ENCODE results near the gene CTNNAL1. TPM values are rescaled to one million over a fixed set of nuclear protein-coding genes. Genes with fewer than 3 reads are reported as not detected.
"Not testable (repeated sequence)": the region's sequence is repeated elsewhere in the genome, so short reads cannot be mapped to it uniquely, and the experiment has no call there.

Gene CTNNAL1
- total RNA-seq, 2 experiments from 2014 or later, result 4.9 to 5.3 TPM

GRCh38 chr9:108921200-108921599, 92.1 kb downstream of the CTNNAL1 start:
- ChIA-PET CTCF (interaction anchor here (0.7 kb wide), 1 partner anchor 48 kb away, joined by 3 read pairs; no protein-coding TSS in a partner anchor), POLR2A (no interaction called here)
- Mint-ChIP-seq H3K36me3 (ENCODE audit: low read depth) (peaks cover 98% of the 10 kb centered on the region), H3K4me3 (no peak overlapping the region), H3K9me3 (no peaks in the 10 kb centered on the region), H3K4me1 (ENCODE audit: low read depth) (no peaks in the 10 kb centered on the region), H3K27ac (no peak overlapping the region), H3K27me3 (no peaks in the 10 kb centered on the region)
- no peak overlapping the region for H3K27ac ChIP-seq (ENCODE audit: low read depth in 1 of 2, low read length in 2 of 2)
- no peak for ATAC-seq (ENCODE audit: poor library complexity)
- H3K36me3 ChIP-seq (ENCODE audit: insufficient read depth, low read length), result peaks cover 69% of the 10 kb centered on the region
- H3K4me1 ChIP-seq (ENCODE audit: insufficient read depth, low read length), result no peaks in the 10 kb centered on the region
- H3K4me3 ChIP-seq (ENCODE audit: low read length), result no peak overlapping the region
- no peak for TF ChIP-seq CTCF (IDR thresholded peaks at IDR 0.05)
- no peaks in the 10 kb centered on the region for H3K9me3 ChIP-seq (ENCODE audit: control insufficient read depth in 1 of 2, insufficient read depth in 1 of 2, low read length in 2 of 2)
- DNase-seq, result no peak
- intact Hi-C loops (cut with DNase I, micrococcal nuclease), result no loop called here
- no peaks in the 10 kb centered on the region for H3K27me3 ChIP-seq (ENCODE audit: control insufficient read depth in 1 of 2, insufficient read depth in 2 of 2, low read length in 2 of 2)

DNA sequence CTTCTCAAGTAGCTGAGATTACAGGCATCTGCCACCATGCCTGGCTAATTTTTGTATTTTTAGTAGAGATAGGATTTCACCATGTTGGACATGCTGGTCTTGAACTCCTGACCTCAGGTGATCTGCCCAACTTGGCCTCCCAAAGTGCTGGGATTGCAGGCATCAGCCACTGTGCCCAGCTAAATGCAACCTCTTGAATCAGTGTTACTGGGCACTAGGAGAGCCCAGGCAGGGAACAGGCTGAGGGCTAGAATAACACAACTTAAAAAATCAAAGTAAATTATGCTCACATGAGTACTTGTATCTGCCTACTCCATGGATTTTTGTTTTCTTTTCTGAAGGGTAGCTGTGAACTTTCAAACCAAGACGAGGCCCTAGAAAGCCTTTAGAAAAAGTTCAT, 92.9 kb downstream of the CTNNAL1 start:
- CTCF ChIA-PET, result interaction anchor here (0.7 kb wide), 1 partner anchor 10 kb away, joined by 3 read pairs; no protein-coding TSS in a partner anchor
- H3K27ac ChIP-seq (ENCODE audit: low read depth in 1 of 2, low read length in 2 of 2); H3K27ac Mint-ChIP-seq; H3K27me3 Mint-ChIP-seq; ATAC-seq (ENCODE audit: poor library complexity); H3K4me1 Mint-ChIP-seq (ENCODE audit: low read depth); POLR2A ChIA-PET; intact Hi-C loops (cut with DNase I, micrococcal nuclease); H3K4me1 ChIP-seq (ENCODE audit: insufficient read depth, low read length); H3K4me3 ChIP-seq (ENCODE audit: low read length); H3K27me3 ChIP-seq (ENCODE audit: control insufficient read depth in 1 of 2, insufficient read depth in 2 of 2, low read length in 2 of 2); H3K9me3 Mint-ChIP-seq; DNase-seq; H3K4me3 Mint-ChIP-seq; H3K9me3 ChIP-seq (ENCODE audit: control insufficient read depth in 1 of 2, insufficient read depth in 1 of 2, low read length in 2 of 2): not testable (repeated sequence)
- peaks cover 68% of the 10 kb centered on the region for H3K36me3 ChIP-seq (ENCODE audit: insufficient read depth, low read length)
- peaks cover 98% of the 10 kb centered on the region for H3K36me3 Mint-ChIP-seq (ENCODE audit: low read depth)

DNA sequence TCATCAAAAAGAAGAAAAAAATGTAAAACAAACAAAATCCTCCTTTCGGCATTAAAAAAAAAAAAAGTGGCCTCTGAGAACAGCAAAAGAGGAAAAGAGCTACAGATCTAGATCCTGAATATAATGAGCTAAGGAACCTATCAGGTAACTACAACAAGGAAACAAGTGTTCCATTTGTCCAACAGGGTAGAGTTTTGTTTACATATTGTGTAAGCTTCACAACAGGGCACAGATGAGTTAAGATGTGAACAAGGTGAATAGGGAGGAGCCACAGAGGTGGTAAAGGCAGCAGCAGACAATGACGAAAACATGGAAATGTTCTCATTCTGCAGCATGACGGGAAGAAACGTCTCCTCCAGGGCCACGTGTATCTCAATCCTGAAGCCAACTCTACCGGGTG, 93.8 kb downstream of the CTNNAL1 start:
- no peaks in the 10 kb centered on the region for H3K27me3 Mint-ChIP-seq
- no peak overlapping the region for H3K4me3 ChIP-seq (ENCODE audit: low read length)
- no peak overlapping the region for H3K27ac ChIP-seq (ENCODE audit: low read depth in 1 of 2, low read length in 2 of 2)
- no peak for ATAC-seq (ENCODE audit: poor library complexity)
- peaks cover 66% of the 10 kb centered on the region for H3K36me3 ChIP-seq (ENCODE audit: insufficient read depth, low read length)
- ChIA-PET POLR2A (no interaction called here), CTCF (interaction anchor here (0.7 kb wide), 1 partner anchor 11 kb away, joined by 3 read pairs; no protein-coding TSS in a partner anchor)
- intact Hi-C loops (cut with DNase I, micrococcal nuclease), result no loop called here
- no peaks in the 10 kb centered on the region for H3K9me3 Mint-ChIP-seq
- no peak overlapping the region for H3K4me3 Mint-ChIP-seq
- H3K4me1 Mint-ChIP-seq (ENCODE audit: low read depth), result no peaks in the 10 kb centered on the region
- DNase-seq, result no peak
- peaks cover 93% of the 10 kb centered on the region for H3K36me3 Mint-ChIP-seq (ENCODE audit: low read depth)
- H3K27me3 ChIP-seq (ENCODE audit: control insufficient read depth in 1 of 2, insufficient read depth in 2 of 2, low read length in 2 of 2), result no peaks in the 10 kb centered on the region
- H3K9me3 ChIP-seq (ENCODE audit: control insufficient read depth in 1 of 2, insufficient read depth in 1 of 2, low read length in 2 of 2), result no peaks in the 10 kb centered on the region
- H3K27ac Mint-ChIP-seq, result no peak overlapping the region
- H3K4me1 ChIP-seq (ENCODE audit: insufficient read depth, low read length), result no peaks in the 10 kb centered on the region
- TF ChIP-seq CTCF (IDR thresholded peaks at IDR 0.05), result no peak

DNA sequence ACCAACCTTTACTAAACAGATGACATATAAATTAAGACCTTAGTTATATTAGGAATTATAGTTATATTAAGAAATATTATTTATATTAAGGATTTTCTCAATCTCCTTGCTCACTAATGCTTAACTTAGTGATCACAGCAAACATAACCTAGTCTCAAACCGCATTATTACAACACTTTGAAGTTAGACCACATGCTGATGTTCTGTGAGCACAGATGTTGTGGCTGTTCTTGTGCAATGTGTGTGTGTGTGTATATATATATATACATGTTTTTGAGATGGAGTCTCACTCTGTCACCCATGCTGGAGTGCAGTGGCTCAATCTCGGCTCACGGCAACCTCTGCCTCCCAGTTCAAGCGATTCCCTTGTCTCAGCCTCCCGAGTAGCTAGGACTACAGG, 99.9 kb downstream of the CTNNAL1 start:
- H3K4me1 Mint-ChIP-seq (ENCODE audit: low read depth), result peaks cover 24% of the 10 kb centered on the region
- Histone ChIP-seq H3K36me3 (ENCODE audit: insufficient read depth, low read length) (peaks cover 69% of the 10 kb centered on the region), H3K27ac (ENCODE audit: low read depth in 1 of 2, low read length in 2 of 2) (no peak overlapping the region)

More for the DNA sequence above, 99.9 kb downstream of the CTNNAL1 start:
- Histone ChIP-seq H3K9me3 (ENCODE audit: control insufficient read depth in 1 of 2, insufficient read depth in 1 of 2, low read length in 2 of 2) (no peaks in the 10 kb centered on the region), H3K4me3 (ENCODE audit: low read length) (no peak overlapping the region), H3K4me1 (ENCODE audit: insufficient read depth, low read length) (peaks cover 16% of the 10 kb centered on the region), H3K27me3 (ENCODE audit: control insufficient read depth in 1 of 2, insufficient read depth in 2 of 2, low read length in 2 of 2) (no peaks in the 10 kb centered on the region)
- ATAC-seq (ENCODE audit: poor library complexity), result no peak
- H3K27me3 Mint-ChIP-seq, result no peaks in the 10 kb centered on the region
- H3K36me3 Mint-ChIP-seq (ENCODE audit: low read depth), result peaks cover 86% of the 10 kb centered on the region
- intact Hi-C loops (cut with DNase I, micrococcal nuclease), result no loop called here
- POLR2A ChIA-PET, result no interaction called here
- H3K9me3 Mint-ChIP-seq, result no peaks in the 10 kb centered on the region
- CTCF ChIA-PET, result no interaction called here
- H3K27ac Mint-ChIP-seq, result no peak overlapping the region
- DNase-seq, result no peak
- no peak overlapping the region for H3K4me3 Mint-ChIP-seq
- TF ChIP-seq CTCF (IDR thresholded peaks at IDR 0.05), result no peak
